WERI-Rb-1 (cell line): Measurements from ENCODE around the gene HEXB.

Source experiments
- DNase-seq: peaks from one replicate; pipeline ENCODE4 v3.0.0-alpha.2; 2020
- H3K27ac ChIP-seq: fragments of 250-450 bp; sonication (Bioruptor Pico); 2 replicates; pipeline ENCODE4 v1.5.1; 2020; ENCODE audit warnings: mild to moderate bottlenecking, moderate library complexity
- H3K27me3 ChIP-seq: fragments of 250-450 bp; sonication (Bioruptor Pico); 2 replicates; pipeline ENCODE4 v1.5.1; 2021; ENCODE audit warnings: mild to moderate bottlenecking, low read depth, moderate library complexity; ENCODE audit not compliant: insufficient read depth, severe bottlenecking
- H3K36me3 ChIP-seq: fragments of 250-450 bp; sonication (Bioruptor Pico); 2 replicates; pipeline ENCODE4 v1.5.1; 2020; ENCODE audit warnings: mild to moderate bottlenecking, moderate library complexity
- H3K4me3 ChIP-seq: 2 replicates; pipeline ENCODE4 v1.5.1; 2011; ENCODE audit warnings: low read depth, mild to moderate bottlenecking, control low read depth, low read length
- H3K9me3 ChIP-seq: fragments of 250-450 bp; sonication (Bioruptor Pico); 2 replicates; pipeline ENCODE4 v1.5.1; 2021; ENCODE audit warnings: mild to moderate bottlenecking, moderate library complexity; ENCODE audit not compliant: severe bottlenecking
- TF ChIP-seq, protein P1 (sequence below): IDR thresholded peaks from 2 replicates; pipeline ENCODE4 v1.5.1; 2011; ENCODE audit warnings: low read depth, mild to moderate bottlenecking, control low read depth, inconsistent platforms, low read length

The HEXB gene

DNA sequence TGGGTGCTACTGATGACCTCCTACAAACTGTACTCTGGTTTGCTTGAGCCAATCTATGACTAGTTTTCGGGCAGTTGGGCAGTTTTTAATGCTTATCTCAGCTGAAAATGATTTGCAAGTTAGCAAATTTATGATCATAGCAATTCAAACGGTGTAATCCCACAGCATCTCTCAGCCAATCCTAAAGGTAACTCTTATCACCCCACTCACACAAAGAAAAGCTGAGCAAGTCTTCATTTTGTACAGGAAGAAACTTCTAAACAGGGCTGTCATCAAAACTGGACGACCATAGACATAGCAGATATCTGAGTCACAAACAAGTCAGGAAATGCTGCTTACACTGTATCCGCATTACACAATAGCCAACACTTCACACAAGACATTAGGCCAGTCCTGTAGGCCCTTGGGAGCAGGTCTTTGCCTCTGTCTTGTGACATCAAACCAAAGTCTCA is 41.9 kb upstream of the HEXB start:
- Histone ChIP-seq H3K27me3 (no peaks in the 10 kb centered on the region), H3K36me3 (peaks cover 5% of the 10 kb centered on the region), H3K9me3 (no peaks in the 10 kb centered on the region), H3K27ac (no peak overlapping the region), H3K4me3 (no peak overlapping the region)
- DNase-seq, result no peak
- TF ChIP-seq, protein P1, sequence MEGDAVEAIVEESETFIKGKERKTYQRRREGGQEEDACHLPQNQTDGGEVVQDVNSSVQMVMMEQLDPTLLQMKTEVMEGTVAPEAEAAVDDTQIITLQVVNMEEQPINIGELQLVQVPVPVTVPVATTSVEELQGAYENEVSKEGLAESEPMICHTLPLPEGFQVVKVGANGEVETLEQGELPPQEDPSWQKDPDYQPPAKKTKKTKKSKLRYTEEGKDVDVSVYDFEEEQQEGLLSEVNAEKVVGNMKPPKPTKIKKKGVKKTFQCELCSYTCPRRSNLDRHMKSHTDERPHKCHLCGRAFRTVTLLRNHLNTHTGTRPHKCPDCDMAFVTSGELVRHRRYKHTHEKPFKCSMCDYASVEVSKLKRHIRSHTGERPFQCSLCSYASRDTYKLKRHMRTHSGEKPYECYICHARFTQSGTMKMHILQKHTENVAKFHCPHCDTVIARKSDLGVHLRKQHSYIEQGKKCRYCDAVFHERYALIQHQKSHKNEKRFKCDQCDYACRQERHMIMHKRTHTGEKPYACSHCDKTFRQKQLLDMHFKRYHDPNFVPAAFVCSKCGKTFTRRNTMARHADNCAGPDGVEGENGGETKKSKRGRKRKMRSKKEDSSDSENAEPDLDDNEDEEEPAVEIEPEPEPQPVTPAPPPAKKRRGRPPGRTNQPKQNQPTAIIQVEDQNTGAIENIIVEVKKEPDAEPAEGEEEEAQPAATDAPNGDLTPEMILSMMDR, result no peak

DNA sequence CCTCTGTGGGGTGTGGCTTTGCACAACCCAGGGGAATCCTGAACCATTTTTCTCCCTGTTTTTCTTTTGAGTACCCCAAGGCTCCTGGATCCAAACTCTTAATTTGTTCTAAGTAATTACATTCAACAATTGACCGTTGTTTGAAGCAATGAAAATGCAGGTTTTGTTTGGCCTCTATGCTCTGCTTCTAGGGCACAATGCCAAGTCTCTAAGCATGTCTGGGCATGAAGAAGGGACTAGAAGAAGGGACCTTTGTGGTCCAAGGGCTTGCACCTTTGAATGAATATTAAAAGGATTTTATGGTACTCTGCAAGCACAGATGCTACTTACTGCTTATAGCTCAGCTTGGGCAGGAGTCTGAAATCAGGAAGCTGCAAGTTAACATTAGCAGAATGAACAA is 37.9 kb upstream of the HEXB start:
- H3K9me3 ChIP-seq, result no peaks in the 10 kb centered on the region
- no peak overlapping the region for H3K4me3 ChIP-seq
- H3K27me3 ChIP-seq, result no peaks in the 10 kb centered on the region
- H3K36me3 ChIP-seq, result no peaks in the 10 kb centered on the region
- no peak for DNase-seq
- H3K27ac ChIP-seq, result no peak overlapping the region
- TF ChIP-seq, protein P1, result no peak

DNA sequence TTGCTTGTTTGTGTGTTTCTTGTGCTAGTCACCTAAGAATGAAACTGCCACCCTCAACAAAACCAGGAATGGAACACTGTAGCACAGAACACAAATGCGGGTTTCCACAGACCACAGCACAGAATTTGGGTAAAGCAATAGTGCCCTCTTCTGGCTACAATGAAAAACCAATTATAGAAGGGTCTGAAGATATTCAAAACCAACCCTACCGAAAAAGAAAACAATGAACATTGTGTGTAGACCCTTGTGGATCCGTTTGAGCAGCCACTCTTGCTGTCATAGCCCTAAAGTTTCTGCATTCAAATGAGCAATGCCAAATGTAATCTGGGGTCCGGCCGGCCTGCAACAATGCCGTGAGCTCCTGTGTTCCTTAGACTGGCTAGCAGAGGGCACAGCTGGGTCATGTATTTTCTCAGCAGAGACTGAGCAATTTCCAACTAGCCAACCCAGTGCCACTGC is 36.2 kb upstream of the HEXB start:
- TF ChIP-seq, protein P1, result peak; percentile 55
- DNase-seq, result no peak
- H3K9me3 ChIP-seq, result no peaks in the 10 kb centered on the region

DNA sequence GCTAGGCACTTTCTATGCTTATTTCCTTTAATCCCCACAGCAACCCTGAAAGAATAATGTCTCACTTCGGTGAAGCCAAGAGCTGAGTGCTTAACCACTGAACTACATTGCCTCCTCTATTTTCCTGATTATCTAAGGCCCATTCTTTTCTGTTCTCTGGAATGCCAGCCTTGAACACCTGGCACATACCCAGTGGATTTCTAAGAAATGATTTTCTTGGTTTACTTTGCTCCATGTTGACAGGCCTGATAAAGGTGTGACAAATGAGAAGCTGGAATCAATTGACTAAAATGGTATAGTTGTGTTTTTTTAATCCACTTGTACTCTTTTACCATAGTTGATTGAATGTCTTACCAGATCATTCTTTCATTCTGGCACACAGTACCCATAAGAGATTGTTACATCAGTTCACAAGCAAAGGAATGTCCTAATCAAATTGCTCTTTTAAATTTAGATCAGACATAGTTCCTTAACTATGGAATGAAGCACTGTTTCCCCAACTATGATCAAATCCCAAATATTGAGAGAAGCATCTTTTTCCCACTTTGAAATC is 35.5 kb upstream of the HEXB start:
- TF ChIP-seq, protein P1, result no peak
- H3K27ac ChIP-seq, result no peak overlapping the region

More for the DNA sequence above, 36.2 kb upstream of the HEXB start:
- Histone ChIP-seq H3K36me3 (no peaks in the 10 kb centered on the region), H3K27me3 (no peaks in the 10 kb centered on the region), H3K27ac (no peak overlapping the region), H3K4me3 (no peak overlapping the region)

DNA sequence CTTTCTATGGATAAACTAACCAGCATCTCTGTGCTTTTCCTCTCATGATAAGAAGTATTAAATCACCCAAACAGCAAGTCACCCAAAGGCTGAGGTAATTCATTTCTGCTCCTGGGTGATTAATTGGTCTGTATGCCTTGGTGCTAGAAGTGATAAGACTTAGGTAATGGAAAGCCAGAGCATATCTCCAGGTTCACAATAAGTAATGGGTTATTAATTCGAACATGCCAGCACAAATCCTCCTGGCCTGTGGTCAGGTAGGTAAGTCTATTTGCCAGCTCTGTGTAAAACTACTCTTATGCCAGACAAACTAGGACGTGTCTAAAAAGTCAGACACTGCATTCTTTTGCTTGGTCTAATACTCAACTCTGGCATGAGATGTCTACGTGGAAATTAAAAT is 33.3 kb upstream of the HEXB start:
- H3K27ac ChIP-seq, result no peak overlapping the region
- DNase-seq, result no peak
- TF ChIP-seq, protein P1, result no peak
- no peaks in the 10 kb centered on the region for H3K9me3 ChIP-seq
- no peak overlapping the region for H3K4me3 ChIP-seq
- H3K36me3 ChIP-seq, result no peaks in the 10 kb centered on the region
- H3K27me3 ChIP-seq, result no peaks in the 10 kb centered on the region

More for the DNA sequence above, 35.5 kb upstream of the HEXB start:
- DNase-seq, result no peak
- Histone ChIP-seq H3K4me3 (no peak overlapping the region), H3K9me3 (no peaks in the 10 kb centered on the region), H3K27me3 (no peaks in the 10 kb centered on the region), H3K36me3 (no peaks in the 10 kb centered on the region)

DNA sequence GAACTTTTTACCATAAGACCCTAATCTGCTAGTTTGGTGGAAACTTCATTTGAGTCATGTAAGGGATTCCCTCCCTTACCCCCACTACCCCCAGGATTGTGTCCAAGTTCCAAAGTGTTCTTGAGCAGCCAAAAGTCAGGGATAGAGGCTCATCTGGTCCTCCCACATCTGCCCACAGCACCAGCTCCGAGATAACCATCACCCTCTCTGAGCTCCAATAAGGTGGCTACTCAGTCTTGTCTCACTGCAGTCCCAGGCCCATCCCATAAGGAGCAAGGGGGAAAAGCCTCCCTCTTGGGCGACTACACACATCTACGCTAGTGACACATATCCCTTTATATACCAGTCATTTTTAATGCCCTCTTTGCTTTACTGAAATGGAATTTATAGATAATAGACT is 32.5 kb upstream of the HEXB start:
- H3K27me3 ChIP-seq, result no peaks in the 10 kb centered on the region
- no peak for DNase-seq
- H3K9me3 ChIP-seq, result no peaks in the 10 kb centered on the region
- H3K27ac ChIP-seq, result no peak overlapping the region
- no peak overlapping the region for H3K4me3 ChIP-seq
- no peaks in the 10 kb centered on the region for H3K36me3 ChIP-seq
- TF ChIP-seq, protein P1, result no peak
